ENCODE measurements around the gene GGT5.
A peak's percentile ranks its signal among the peaks of the same experiment; 100 is the strongest.
"Not testable (repeated sequence)": the region's sequence is repeated elsewhere in the genome, so short reads cannot be mapped to it uniquely, and the experiment has no call there.

Gene GGT5

GRCh38 chr22:24216541-24217209 lies 28.2 kb downstream of the GGT5 start:
- TF ChIP-seq CTCF (IDR thresholded peaks at IDR 0.05; ENCODE audit: low read depth, low read length) = no peak
- H3K4me3 ChIP-seq (ENCODE audit: low read depth, low read length) = no peak overlapping the region
- in situ Hi-C loops (cut with HindIII; ENCODE audit: low sequenced_read_pairs) = no loop called here
- no peak for DNase-seq (ENCODE audit: low read depth, low spot score)

GRCh38 chr22:24214467-24215285 lies 30.2 kb downstream of the GGT5 start:
- in situ Hi-C loops (cut with HindIII; ENCODE audit: low sequenced_read_pairs) = no loop called here
- TF ChIP-seq CTCF (IDR thresholded peaks at IDR 0.05; ENCODE audit: low read depth, low read length) = no peak
- no peak overlapping the region for H3K4me3 ChIP-seq (ENCODE audit: low read depth, low read length)
- DNase-seq (ENCODE audit: low read depth, low spot score) = no peak

- in situ Hi-C loops (cut with HindIII; ENCODE audit: low sequenced_read_pairs); DNase-seq (ENCODE audit: low read depth, low spot score): not testable (repeated sequence)
Measured at GRCh38 chr22:24213111-24213510, 31.8 kb downstream of the GGT5 start.

GRCh38 chr22:24211716-24212115 lies 33.2 kb downstream of the GGT5 start:
- in situ Hi-C loops (cut with HindIII; ENCODE audit: low sequenced_read_pairs); DNase-seq (ENCODE audit: low read depth, low spot score); H3K4me3 ChIP-seq (ENCODE audit: low read depth, low read length): not testable (repeated sequence)

More at GRCh38 chr22:24213111-24213510, 31.8 kb downstream of the GGT5 start:
- not testable (repeated sequence) for H3K4me3 ChIP-seq (ENCODE audit: low read depth, low read length)

- in situ Hi-C loops (cut with HindIII; ENCODE audit: low sequenced_read_pairs) = not testable (repeated sequence)
Measured at GRCh38 chr22:24210409-24210808, 34.5 kb downstream of the GGT5 start.

GRCh38 chr22:24209687-24210086 lies 35.2 kb downstream of the GGT5 start:
- in situ Hi-C loops (cut with HindIII; ENCODE audit: low sequenced_read_pairs) = no loop called here
- no peak overlapping the region for H3K4me3 ChIP-seq (ENCODE audit: low read depth, low read length)
- DNase-seq (ENCODE audit: low read depth, low spot score) = peak; percentile 36
- no peak for TF ChIP-seq CTCF (IDR thresholded peaks at IDR 0.05; ENCODE audit: low read depth, low read length)

More at GRCh38 chr22:24210409-24210808, 34.5 kb downstream of the GGT5 start:
- H3K4me3 ChIP-seq (ENCODE audit: low read depth, low read length); DNase-seq (ENCODE audit: low read depth, low spot score): not testable (repeated sequence)

GRCh38 chr22:24209016-24209415 lies 35.9 kb downstream of the GGT5 start:
- TF ChIP-seq CTCF (IDR thresholded peaks at IDR 0.05; ENCODE audit: low read depth, low read length) = no peak
- in situ Hi-C loops (cut with HindIII; ENCODE audit: low sequenced_read_pairs) = no loop called here
- DNase-seq (ENCODE audit: low read depth, low spot score) = no peak
- no peak overlapping the region for H3K4me3 ChIP-seq (ENCODE audit: low read depth, low read length)

- no peak overlapping the region for H3K4me3 ChIP-seq (ENCODE audit: low read depth, low read length)
- DNase-seq (ENCODE audit: low read depth, low spot score) = peak; percentile 98
- in situ Hi-C loops (cut with HindIII; ENCODE audit: low sequenced_read_pairs) = no loop called here
- no peak for TF ChIP-seq CTCF (IDR thresholded peaks at IDR 0.05; ENCODE audit: low read depth, low read length)
Measured at GRCh38 chr22:24208012-24208749, 36.7 kb downstream of the GGT5 start.

Data from astrocyte of the spinal cord (primary cell).